ENCODE results near the gene IFT25.

Gene IFT25

DNA sequence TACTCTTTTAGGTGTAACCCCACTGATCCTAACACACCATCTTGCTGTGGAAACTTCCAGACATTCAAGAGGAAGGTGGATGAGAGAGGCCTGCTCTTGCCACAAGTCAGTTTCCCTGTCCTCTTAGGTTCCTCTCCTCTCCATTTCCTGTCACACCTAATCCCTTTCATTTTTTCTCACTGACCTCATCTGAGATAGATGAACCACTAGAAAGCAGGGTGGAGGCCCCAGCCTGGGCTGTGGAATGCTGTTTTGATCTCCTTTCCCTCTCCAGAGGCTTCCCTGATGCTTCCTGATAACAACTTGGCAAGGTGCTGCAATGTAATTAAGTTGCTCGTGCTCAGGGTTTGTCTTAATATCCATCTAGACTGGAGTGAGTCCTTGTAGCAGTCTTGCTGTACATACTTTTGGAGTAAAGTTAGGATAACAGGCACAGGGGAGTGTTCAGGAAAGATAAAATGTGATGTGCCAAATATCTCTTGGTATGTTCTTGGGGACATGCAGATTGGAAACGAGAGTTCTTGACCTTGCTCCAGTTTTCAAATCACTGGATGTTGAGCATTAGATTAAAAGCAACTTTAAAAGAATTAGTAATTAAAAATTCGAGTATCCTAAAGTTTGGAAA, 11.8 kb upstream of the IFT25 start:
- no peak for DNase-seq (ENCODE audit: low read depth in 1 of 2, low spot score in 1 of 2)

DNA sequence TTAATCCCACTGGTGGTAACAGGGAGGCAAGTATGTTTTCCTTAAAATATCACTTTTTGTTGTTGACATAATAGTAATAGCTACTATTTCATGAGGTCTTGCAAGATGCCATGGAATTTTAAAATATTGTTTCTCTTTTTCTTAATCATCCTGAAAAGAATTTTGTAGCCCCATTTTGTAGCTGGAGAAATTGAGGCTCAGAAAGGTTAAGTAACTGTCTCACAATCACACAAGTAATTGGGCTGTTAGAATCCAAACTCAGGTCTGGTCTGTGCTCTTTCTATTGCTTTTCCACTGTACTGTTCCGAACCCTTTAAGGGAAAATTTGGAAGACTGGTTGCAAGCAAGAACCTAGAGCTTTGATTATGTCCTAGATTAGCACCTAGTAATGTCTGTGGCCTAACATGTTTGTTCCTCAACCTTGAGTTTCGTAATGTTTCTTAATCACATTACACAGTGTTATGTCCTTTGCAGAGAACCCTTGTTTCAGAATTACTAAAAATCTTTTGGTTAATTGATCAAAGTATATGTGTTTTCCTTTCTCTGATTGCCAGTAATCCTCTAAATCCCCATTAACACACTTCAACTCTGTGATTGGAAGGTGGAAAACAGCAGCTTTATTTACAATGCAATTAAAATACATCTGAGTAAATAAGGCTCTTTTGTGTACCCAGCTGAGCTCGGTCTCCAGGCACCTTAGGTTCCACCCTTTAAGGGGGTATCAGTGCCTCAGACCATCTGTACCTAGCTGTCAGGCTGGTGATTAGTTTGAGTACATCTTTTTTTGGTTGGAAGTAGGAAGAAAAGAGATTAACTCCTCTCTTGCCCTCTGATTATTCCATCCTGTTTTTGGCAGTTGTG, 11.0 kb upstream of the IFT25 start:
- no peak for DNase-seq (ENCODE audit: low read depth in 1 of 2, low spot score in 1 of 2)

DNA sequence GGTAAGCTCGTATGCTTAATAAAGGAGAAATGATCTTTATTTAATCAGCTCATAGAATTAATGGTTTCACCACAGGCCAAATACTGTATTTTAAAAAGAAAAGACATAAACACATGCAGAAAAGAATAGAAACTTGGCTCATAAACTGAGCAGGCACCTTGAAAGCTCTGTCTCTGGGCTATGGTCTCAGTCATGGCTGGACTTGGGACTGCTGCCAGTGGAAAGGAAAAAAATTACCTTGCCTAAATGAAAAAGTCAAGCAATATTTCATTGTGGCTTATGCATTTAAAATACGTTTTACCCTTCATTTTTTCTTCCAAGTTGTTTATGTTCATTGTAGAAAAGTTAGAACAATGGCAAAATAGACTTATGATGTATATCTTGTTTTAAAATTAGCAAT, 8.6 kb upstream of the IFT25 start:
- no peak for DNase-seq (ENCODE audit: low read depth in 1 of 2, low spot score in 1 of 2)

DNA sequence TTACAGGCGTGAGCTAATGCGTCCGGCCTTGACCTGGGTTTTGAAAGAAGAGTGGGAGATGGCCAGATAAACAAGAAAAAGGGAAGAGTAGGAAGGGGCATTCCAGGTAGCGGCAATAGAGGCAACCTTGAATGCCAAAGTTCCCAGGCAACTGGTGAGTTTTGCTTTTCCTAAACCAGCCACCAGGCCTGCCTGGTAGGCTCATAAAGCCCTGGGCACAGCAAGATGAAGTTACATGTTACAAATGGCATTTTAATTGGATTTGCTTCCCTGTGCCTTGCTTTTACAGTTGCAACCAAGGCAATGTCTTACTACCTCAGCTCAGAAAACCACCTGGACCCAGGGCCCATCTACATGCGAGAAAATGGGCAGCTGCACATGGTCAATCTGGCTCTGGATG, 6.2 kb upstream of the IFT25 start:
- DNase-seq (ENCODE audit: low read depth in 1 of 2, low spot score in 1 of 2): no peak

DNA sequence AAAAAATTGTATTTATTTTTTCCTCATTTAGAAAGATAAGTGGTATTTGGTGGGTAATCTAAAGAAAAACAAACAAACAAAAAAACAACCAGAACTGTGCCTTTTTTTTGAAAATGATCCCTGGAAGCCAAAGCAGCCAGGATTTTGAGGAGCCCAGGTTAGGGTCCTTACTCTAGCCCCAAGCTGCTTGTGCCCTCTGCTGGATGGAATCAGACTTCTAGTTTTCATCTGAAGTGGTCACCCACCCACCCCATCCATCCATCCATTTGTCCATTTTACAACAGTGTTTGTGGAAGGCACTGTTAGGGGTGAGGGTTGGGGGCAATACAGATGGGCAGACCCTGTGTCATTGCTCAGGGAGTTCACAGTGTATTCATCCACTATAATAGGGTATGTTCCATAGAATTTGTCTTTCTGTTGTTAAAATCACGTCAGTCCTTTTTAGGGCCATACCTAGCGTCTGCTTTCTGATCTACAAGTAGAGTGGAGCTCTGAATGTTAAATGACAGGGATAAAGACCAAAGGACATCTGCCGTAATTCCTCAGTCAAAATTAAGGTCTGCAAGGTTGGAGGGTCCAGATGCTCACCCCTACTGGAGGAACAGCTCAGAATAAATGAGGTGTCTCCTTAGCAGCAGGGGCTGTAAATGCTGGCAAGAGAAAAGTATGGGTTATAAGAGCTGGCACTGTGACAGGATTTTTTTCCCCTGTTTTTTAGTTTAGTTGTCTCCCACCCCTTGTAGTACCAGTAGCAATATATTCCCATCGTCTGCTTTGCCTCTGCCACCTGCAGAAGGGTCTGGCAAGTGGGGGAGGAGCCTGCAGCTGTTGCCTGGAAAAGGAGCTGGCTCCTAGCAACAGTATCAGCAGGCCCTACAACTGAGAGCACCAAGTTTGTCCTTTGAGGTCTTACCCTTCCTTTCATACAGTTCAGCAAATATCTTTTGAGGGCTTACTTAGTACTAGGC, 3.8 kb upstream of the IFT25 start:
- no peak for DNase-seq (ENCODE audit: low read depth in 1 of 2, low spot score in 1 of 2)

DNA sequence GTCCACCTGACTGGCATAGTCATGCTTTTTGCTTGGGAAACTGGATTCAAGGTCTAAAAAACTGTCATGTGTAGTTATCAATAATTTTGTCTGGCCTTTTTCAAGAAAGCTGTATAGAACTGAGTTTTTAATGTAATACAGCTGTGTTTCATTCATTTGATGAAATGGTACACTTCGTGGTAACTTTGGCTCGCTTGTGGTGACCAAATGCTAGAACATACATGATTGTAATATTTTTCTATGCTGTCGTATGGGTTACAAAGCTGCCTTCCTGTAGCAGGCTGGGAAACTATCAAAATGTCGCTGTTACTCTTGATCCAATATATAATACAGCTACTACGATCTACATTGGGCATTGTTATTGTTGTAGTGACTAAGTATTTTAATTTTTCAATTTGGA, 2.8 kb upstream of the IFT25 start:
- DNase-seq (ENCODE audit: low read depth in 1 of 2, low spot score in 1 of 2): no peak

DNA sequence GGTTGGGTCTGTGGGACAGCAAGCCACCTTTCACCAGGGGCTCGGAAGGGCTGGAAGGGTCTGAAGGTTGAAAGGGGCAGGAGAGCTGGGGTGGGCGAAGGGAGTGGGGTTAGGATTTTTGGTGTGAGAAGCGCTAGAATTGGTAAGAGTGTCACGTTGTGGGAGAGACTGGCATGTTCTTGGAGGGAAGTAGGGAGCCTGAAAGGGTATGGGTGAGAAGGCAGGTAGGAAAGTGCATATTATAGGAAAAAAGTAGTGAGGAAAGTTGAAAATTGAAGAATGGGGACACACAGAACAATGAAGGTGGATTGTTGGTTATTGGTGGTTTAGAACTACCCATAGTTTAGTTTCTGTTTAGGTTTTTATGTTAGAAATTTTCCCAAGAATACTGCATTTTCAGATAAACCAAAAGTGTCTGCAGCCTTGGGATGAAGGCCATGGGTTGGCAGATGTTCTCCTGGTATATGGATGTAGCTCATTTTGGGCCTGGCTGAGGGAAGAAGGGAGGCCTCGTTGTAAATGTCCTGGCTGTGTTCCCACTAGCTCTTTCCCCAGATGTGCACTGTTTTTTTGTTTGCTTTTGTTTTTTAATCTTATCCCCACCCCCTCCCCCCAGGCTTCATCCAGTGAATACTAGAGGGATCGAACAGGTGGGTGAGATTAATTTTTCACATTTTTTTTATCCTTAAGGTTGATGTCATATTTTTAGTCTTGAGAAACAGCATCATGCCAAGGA, 1.8 kb upstream of the IFT25 start:
- DNase-seq (ENCODE audit: low read depth in 1 of 2, low spot score in 1 of 2): no peak

DNA sequence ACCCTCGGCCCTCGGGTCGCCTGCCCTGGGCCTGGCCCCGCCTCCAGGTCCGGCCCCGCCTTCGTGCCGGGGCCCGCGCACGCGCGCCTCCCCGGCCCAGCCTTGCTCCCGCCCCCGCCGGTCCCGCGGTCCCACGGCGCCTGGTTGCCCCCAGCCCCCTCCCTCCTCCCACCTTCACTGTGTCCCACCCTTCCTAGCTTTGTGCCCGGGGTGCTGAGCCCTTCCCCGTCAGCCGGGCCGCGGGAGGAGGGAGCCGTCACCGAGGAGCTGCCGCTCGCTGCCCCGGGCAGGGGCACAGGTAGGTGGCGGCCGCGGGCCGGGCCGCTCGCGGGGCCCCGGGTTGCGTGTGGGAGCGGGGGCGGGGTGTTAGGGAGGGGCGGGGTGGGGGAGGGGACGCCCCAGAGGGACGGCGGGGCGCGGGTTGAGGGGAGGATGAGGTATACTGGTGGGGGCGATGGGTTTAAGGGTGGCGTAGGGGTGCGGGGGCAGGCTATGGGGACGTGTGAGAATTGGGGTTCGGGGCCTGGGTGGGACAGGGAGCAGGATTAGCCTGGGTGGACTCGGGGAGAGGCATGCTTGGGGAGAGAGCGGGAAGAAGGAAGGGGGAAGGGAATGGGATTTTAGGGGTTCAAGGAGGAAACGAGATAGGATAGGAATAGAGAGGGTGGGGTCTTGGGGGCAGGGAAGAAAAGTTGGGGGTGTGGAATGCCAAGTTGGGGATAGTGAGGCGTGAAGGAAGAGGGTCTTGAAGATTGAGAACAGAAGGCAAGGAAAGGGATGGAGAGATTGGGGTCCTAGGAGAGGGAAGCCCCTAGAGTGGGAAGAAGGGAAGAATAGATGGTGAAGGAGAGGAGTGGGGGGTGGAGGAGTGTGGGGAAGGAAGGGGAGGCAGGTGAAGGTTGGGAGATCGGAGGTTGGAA, 1.0 kb upstream of the IFT25 start, which contains the start of gene LRRC42:
LRRC42 (plus strand) TSS at position 99 of the 920 bp plus-strand sequence. CDS start 5,650 bp downstream, outside the sequence.
- DNase-seq (ENCODE audit: low read depth in 1 of 2, low spot score in 1 of 2): no peak

DNA sequence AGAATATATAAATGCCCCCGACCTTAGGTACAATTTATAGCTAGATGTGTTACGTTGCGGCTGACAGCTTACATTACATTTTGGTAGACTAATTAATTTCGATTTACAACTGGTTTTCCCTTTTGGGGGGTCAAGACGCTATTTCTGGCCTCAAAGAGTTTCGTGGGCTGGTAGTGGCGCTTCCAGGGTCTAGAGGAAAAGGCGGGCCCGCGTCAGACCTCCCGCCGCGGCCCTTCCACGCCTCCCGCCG, 391 bp downstream of the IFT25 start:
- DNase-seq (ENCODE audit: low read depth in 1 of 2, low spot score in 1 of 2): no peak

DNA sequence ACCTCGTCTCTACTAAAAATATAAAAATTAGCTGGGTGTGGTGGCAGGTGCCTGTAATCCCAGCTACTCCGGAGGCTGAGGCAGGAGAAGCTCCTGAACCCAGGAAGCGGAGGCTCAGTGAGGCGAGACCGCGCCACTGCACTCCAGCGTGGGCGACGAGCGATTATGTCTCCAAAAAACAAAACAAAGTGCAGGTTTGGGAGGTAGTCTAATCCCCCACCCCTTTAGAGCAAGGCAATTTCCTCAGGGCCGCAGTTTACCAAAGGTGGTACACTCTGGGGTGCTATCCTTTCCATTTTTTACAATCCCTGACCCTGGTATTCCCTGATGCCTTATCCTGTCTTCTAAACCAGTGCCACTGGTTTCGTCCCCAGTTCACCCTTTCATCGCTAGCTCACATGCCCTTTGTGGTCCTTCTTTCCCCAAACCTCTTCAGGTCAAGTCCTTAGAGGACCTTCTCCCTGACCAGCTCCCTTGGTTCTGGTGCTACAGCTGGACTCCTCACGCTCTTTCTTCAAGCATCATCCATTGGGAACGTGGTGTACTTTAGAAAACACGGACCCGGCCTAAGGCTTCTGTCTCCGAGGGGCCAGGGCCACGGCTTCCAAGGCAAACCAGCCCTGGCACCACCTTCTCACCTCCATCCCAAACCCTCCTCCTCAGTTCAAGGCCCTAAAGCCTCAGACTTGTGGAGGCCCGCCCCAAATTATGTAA, 873 bp downstream of the IFT25 start:
- no peak for DNase-seq (ENCODE audit: low read depth in 1 of 2, low spot score in 1 of 2)

DNA sequence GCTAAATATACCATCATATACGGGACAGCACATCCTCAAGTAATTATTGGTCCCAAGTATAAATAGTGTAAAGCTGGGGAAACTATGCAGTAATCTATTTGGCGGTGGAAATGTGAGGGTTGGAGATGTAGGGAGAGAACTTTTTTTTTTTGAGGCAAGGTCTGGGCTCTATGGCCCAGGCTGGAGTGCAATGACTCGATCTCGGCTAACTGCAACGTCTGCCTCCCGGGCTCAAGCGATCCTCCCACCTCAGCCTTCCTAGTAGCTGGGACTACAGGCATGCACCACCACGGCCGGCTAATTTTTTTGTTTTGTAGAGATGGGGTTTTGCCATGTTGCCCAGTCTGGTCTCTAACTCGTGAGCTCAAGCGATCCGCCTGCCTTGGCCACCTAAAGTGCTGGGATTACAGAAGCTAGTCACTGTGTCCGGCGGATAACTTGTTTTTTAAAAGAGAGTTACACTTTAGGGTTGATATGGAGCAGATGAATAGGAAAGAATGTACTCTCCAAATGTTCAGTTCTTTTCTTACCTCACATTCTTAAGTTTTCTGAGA, 1.9 kb downstream of the IFT25 start:
- no peak for DNase-seq (ENCODE audit: low read depth in 1 of 2, low spot score in 1 of 2)

DNA sequence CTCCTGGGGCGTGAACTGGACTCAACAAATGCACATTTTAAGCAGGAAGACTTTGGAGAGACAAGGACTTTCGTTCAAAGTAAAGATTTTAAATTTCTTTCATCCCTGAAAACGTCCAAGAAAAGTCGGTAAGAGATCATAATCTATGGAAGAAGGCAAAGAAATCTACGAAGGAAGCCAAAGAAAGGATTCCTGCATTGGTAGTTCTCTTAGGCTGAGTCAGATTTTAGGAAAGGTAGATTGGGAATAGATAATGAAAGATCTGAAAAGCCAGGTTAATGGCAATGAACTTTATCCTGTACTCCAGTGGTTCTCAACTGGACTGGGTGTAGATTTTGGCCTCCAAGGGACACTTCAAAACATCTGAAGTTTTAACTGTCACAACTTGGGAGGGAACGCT, 2.4 kb downstream of the IFT25 start:
- DNase-seq (ENCODE audit: low read depth in 1 of 2, low spot score in 1 of 2): no peak

DNA sequence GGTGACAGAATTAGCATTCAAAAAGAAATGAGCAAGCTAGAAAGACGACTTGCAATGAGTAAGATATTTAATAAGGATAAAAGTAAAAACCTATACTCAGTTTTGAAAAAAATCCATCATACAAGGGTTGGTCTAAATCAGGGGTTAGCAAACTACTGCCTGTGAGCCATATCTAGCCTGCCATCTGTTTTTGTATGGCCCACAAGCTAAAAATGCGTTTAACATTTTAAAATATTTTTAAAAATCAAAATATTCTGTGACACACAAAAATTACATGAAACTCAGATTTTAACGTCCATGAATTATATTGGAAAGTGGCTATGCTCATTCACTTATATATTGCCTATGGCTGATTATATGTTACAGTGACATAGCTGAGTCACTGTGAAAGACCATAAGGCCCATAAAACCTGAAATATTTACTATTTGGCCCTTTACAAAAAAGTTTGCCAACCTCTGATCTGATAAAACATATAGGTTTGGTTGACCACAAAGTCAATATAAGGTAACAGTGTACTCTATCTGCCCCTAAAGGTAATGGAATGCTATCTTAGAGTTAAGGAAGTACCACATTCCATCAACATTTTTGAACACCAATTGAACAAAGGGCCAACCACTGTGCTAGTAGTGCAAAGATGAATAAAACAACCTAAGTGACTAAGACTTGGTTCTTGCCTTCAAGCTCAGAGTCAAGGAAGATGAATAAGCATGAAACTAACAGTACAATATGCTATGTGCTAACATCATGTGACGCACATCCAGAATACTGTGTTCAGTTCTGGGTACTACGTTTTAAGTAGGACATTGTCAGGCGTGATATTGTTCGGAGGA, 3.2 kb downstream of the IFT25 start:
- no peak for DNase-seq (ENCODE audit: low read depth in 1 of 2, low spot score in 1 of 2)

DNA sequence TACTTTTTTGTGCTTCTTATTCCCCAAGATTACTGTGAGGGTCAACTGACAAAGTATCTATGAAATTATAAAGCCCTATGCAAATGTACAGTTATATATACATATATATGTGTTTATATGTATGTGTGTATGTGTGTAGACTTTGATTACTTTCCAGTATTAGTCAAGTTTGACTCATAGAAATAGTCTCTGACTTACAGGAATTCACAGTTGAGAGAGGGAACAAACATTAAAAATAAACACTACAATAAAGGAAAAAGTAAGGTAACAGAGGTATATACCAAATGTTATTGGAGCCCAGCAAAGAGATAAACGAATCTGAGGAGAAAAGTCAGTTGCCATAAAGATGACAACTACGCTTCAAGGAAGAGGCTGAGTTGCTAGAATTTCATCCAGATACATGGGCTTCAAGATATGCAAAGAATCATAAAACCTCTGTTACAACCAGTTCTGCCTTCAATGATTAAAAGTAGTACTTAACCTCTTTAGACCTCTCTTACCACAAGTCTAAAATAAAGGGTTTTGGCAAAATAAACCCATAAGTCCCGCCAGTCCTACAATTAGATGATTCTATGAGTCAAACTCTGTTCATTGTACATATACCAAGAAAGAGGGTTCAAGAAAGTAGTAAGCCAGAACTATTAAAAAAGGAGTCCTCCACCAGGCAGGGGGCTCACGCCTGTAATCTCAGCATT, 7.2 kb downstream of the IFT25 start:
- no peak for DNase-seq (ENCODE audit: low read depth in 1 of 2, low spot score in 1 of 2)

DNA sequence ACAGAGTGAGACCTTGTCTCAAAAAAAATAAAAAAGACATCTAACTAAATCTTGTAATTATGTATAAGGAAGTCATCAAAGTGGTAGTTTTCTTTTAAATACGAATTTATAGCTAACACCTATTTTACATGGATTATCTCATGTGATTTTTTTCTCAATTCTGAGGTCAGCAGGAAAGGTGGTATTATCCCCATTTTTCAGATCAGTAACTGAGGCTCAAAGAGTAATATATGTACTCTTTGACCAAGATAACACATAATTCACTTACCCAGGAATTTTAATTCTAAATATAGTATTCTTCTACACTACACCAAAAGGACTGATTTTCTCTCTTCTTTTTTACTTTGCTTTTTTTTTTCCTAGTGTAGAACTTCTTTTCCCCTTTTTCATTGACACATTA, 9.1 kb downstream of the IFT25 start:
- no peak for DNase-seq (ENCODE audit: low read depth in 1 of 2, low spot score in 1 of 2)

DNA sequence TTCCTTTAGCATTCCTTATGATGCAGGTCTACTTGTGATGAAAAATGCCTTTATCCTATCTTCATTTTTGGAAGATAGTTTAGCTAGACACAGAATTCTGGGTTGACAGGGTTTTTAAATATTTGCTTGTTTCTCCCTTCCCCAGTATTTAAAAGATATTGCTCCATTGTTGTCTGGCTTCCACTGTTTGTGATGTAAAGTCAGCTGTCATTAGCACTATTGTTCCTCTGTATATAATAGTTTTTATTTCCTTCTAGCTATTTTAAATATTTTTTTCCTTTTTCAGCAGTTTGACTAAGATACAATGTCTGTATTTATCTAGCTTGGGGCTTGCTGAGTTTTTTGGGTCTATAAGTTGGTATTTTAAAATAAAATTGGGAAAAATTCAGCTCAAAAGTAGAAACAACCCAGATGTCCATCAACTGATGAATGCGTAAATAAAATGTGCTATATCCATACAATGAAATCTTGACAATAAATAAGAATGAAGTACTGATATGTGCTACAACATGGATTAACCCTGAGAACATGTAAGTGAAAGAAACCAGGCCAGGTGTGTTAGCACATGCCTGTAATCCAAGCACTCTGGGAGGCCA, 11.2 kb downstream of the IFT25 start:
- no peak for DNase-seq (ENCODE audit: low read depth in 1 of 2, low spot score in 1 of 2)

DNA sequence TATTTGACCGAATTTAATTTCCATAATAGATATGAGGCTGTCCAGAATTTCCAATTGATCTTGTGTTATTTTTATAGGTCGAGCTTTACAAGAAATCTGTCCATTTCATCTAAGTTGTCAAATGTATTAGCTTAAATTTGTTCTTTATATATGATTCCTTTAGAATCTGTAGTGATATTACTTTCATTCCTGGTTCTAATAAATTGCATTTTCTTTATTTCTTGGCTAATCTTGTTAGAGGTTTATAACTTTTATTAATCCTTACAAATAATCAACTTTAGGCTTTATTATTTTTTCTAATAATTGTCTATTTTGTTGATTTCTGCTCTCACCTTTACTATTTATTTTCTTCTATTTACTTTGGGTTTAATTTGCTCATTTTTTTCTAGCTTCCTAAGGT, 14.0 kb downstream of the IFT25 start:
- no peak for DNase-seq (ENCODE audit: low read depth in 1 of 2, low spot score in 1 of 2)

All from activated T-helper 1 cell treated with anti-CD3 and anti-CD28 coated beads, Interleukin-2, amount 50 U/mL, for 16 hours (primary cell).